ENCODE measurements around the gene NUP210.

DNA sequence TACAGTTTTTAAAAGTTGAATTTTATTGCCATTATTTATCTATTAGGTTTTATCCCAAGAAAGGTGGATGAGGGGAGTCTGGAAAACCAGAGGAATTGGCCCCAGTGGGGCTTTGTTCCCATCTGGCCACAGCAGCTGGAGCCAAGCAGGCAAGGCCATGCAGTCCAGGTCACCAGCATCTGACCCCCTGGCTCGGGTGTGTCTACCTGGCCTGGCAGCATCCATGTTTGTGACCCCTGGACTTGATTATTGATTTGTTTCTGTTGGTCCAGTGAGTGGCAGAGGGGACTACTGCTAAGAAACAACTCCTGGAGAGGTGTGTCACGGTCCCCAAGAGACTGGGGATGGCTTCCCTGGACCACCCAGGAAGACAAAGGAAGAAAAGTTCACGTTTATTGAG, 111.1 kb downstream of the NUP210 start:
- TF ChIP-seq, protein P1, sequence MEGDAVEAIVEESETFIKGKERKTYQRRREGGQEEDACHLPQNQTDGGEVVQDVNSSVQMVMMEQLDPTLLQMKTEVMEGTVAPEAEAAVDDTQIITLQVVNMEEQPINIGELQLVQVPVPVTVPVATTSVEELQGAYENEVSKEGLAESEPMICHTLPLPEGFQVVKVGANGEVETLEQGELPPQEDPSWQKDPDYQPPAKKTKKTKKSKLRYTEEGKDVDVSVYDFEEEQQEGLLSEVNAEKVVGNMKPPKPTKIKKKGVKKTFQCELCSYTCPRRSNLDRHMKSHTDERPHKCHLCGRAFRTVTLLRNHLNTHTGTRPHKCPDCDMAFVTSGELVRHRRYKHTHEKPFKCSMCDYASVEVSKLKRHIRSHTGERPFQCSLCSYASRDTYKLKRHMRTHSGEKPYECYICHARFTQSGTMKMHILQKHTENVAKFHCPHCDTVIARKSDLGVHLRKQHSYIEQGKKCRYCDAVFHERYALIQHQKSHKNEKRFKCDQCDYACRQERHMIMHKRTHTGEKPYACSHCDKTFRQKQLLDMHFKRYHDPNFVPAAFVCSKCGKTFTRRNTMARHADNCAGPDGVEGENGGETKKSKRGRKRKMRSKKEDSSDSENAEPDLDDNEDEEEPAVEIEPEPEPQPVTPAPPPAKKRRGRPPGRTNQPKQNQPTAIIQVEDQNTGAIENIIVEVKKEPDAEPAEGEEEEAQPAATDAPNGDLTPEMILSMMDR (IDR thresholded peaks at IDR 0.05): no peak
- no peak for TF ChIP-seq POLR2A (IDR thresholded peaks at IDR 0.05)

Data from testis (tissue), 2 donors.